Fibroblast of pulmonary artery (primary cell): ENCODE data around the gene SLC25A47.
"Not testable (repeated sequence)": the region's sequence is repeated elsewhere in the genome, so short reads cannot be mapped to it uniquely, and the experiment has no call there.

Experiments used
- DNase-seq: peaks from one replicate; pipeline ENCODE4 v3.0.0-alpha.2; 2010; ENCODE audit warnings: low read depth
- H3K4me3 ChIP-seq: replicated peaks from 2 replicates; pipeline ENCODE4 v1.5.1; 2011; ENCODE audit warnings: low read depth, mild to moderate bottlenecking, control low read depth, low read length, moderate library complexity
- CTCF ChIP-seq: IDR thresholded peaks from 2 replicates; pipeline ENCODE4 v1.5.1; 2011; ENCODE audit warnings: mild to moderate bottlenecking, control low read depth, low read length, inconsistent platforms; ENCODE audit errors: missing control alignments

SLC25A47 gene

GRCh38 chr14:100334904-100335303 is 11.8 kb downstream of the SLC25A47 start:
- no peak overlapping the region for H3K4me3 ChIP-seq
- no peak for DNase-seq
- TF ChIP-seq CTCF = no peak

- no peak for DNase-seq
- no peak overlapping the region for H3K4me3 ChIP-seq
- TF ChIP-seq CTCF = no peak
Observed at GRCh38 chr14:100336618-100337530, 13.7 kb downstream of the SLC25A47 start.

- no peak overlapping the region for H3K4me3 ChIP-seq
- no peak for DNase-seq
- no peak for TF ChIP-seq CTCF
Observed at GRCh38 chr14:100339766-100340422, 16.8 kb downstream of the SLC25A47 start.

- no peak for DNase-seq
- H3K4me3 ChIP-seq = no peak overlapping the region
- TF ChIP-seq CTCF = no peak
Observed at GRCh38 chr14:100340423-100340813, 17.3 kb downstream of the SLC25A47 start.

GRCh38 chr14:100341301-100342031 is 18.3 kb downstream of the SLC25A47 start:
- no peak overlapping the region for H3K4me3 ChIP-seq
- TF ChIP-seq CTCF = no peak
- peak; percentile 90 for DNase-seq

GRCh38 chr14:100342195-100342594 is 19.1 kb downstream of the SLC25A47 start:
- no peak for DNase-seq
- H3K4me3 ChIP-seq = no peak overlapping the region

GRCh38 chr14:100342826-100343225 is 19.7 kb downstream of the SLC25A47 start:
- not testable (repeated sequence) for H3K4me3 ChIP-seq, DNase-seq

More at GRCh38 chr14:100342195-100342594, 19.1 kb downstream of the SLC25A47 start:
- TF ChIP-seq CTCF = no peak

- H3K4me3 ChIP-seq, DNase-seq: not testable (repeated sequence)
Observed at GRCh38 chr14:100344657-100345056, 21.5 kb downstream of the SLC25A47 start.
